NCI-H1436 (cell line): ENCODE measurements around the gene SERPINB1.
"Not testable (repeated sequence)": the region's sequence is repeated elsewhere in the genome, so short reads cannot be mapped to it uniquely, and the experiment has no call there.

ENCODE experiments used
- DNase-seq: peaks from one replicate; lab custom pipeline; 2025; lab: John Stamatoyannopoulos, UW

The SERPINB1 gene

GRCh38 chr6:2841264-2842138 is at the start of gene SERPINB1:
Gene SERPINB1, minus strand, starts transcription at chr6:2841863. Its CDS starts 1,277 bp downstream, at chr6:2840586.
- peak; percentile 41 for DNase-seq

GRCh38 chr6:2890976-2891767 is 49.5 kb upstream of the SERPINB1 start:
- no peak for DNase-seq

GRCh38 chr6:2885967-2886735 is 44.5 kb upstream of the SERPINB1 start:
- DNase-seq, result no peak

DNA sequence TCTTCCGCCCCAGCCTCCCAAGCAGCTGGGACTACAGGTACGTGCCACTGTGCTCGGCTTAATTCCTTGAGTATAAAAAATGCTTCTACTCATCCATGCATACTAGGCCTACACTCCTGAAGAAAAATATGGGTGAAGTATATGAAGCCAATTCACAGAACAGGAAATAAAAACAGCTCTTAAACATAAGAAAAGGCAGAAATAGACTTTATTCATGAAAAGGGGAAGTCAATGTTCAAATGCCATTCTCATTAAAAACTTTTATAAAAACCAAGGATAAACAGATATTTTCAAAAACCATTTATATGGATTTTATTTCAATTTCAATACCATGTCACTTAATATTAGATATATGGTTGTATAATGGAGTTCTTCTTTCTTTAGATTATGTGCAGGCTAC is 43.1 kb upstream of the SERPINB1 start:
- DNase-seq, result no peak

- DNase-seq, result no peak
Observed at GRCh38 chr6:2883673-2884072, 42.0 kb upstream of the SERPINB1 start.

GRCh38 chr6:2881423-2881822 is 39.8 kb upstream of the SERPINB1 start:
- no peak for DNase-seq

GRCh38 chr6:2880156-2880555 is 38.5 kb upstream of the SERPINB1 start:
- DNase-seq, result not testable (repeated sequence)

DNA sequence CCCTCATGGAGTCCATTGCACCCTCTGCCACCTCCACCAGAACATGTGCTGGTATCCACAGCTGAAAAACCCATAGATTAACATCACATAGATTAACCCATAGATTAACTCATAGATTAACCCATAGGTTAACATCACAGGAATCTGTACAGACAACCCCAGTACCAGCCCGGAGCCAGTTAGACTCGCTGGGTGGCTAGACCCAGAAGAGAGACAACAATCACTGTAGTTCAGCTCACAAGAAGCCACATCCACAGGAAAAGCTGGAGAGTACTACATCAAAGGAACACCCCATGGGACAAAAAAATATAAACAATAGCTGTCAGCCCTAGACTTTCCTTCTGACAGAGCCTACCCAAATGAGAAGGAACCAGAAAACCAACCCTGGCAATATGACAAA is 36.3 kb upstream of the SERPINB1 start:
- DNase-seq, result no peak

DNA sequence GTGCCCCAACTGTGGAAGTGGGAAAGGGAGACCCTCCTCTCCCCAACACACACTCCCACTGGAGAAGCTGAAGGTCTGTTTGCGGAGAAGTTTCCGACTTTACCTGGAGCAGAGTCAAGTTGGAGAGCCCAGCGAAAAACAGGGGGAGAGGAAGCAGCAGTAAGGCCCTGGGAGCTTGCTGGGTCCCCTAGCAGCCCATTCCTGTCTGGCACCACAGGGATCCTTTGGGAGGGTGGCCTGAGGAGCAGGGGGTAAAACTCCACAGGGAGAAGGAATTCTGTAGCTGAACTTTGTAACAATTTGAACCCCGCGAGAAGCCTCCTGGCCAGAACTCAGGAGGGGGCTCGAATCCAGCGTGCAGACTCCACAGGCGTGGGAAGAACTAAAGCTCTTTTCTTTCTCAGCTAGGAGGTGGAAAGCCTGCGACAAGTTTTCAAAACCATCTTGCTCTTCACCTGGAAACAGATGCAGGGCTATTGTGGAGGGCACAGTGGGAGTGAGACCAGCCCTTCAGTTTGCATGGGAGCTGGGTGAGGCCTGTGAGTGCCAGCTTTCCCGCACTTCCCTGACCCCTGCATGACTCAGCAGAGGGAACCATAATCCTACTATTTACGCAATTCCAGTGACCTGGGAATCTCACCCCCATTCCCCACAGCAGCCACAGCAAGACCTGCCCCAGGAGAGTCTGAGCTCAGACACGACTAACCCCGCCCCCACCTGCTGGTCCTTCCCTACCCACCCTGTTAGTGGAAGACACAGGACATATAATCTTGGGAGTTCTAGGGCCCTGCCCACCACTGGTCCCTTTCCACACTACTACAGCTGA is 35.6 kb upstream of the SERPINB1 start:
- DNase-seq, result no peak

GRCh38 chr6:2876210-2877056 is 34.8 kb upstream of the SERPINB1 start:
- no peak for DNase-seq

- DNase-seq, result no peak
Observed at GRCh38 chr6:2875359-2876191, 33.9 kb upstream of the SERPINB1 start.

DNA sequence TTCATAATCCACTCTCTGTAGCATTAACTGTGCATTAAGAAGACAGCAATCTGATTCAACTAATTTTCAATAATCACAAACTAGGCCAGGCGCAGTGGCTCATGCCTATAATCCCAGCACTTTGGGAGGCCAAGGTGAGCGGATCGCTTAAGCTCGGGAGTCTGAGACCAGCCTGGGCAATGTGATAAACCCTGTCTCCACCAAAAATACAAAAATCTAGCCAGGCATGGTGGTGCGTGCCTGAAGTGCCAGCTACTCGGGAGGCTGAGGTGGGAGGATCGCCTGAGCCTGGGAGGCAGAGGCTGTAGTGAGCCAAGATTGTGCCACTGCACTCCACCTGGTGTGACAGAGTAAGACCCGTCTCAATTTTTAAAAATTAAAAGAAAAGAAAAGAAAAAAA is 32.0 kb upstream of the SERPINB1 start:
- DNase-seq, result no peak

DNA sequence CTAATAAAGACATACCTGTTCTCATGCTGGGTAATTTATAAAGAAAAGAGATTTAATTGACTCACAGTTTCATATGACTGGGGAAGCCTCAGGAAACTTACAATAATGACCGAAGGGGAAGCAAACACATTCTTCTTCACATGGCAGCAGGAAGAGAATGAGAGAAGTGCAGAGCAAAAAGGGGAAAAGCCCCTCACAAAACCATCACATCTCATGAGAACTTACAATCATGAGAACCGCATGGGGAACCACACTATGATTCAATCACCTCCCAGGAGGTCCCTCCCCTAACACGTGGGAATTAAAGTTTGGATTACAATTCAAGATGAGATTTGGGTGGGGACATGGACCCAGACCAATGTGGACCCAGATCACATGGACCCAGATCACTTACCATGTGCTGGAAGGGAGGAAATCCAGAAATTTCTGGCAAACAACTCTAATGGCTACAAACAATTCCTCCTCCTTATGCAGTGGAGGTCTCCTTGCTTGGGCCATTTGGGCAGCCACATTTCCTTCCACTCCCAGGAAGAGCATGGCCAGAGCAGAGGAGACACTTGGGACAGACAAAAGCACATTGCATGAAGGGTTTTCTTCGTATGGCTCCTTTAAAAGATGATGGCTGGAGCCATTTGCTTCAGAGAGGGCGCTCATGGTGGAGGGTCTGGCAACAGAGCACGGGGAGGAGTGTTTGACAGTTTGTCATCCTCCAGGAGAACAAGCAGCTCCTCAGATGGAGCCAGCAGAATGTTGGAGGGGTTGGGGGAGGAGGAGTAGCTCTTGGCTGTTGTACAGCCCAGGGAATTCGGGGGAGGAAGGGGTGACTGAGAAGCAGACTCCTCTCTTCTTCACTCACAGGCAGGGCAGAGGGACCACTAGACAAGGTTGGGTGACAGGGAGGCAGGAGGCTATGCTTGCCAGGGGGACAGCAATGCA is 31.0 kb upstream of the SERPINB1 start:
- no peak for DNase-seq

DNA sequence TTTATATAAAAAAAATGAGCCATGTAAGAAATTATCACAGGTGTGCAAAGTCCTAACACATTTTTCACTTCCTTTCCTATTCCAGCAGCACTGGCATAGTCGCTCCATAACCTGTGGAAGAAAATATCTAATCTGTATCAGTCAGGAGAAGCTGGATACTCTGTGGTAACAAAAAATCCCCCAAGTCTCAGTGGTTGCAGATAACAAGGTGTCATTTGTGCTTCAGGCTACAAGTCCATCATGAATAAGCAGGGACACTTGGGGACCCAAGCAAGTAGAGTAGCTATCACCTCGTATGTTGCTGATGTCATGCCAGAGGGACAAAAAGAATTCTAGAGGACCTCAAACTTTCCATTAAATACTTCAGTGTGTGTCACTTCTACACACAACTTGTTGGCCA is 30.3 kb upstream of the SERPINB1 start:
- DNase-seq, result no peak

DNA sequence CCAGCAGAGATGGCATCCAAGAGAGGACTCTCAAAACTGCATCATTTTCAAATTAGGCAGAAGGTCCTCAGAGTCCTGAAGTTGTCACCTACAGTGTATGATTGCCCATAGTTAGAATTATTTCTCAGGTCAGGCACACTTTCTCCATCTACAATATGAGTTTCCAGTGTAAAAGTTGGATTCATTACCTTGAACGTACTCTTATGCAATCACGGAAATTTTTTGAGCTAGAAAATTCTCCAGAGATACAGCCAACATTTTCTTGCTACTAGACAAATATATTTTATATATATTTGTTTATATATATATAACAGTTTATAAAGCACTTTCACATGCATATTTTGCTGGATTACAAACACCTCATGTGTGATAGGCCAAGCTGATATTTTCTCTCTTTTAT is 29.4 kb upstream of the SERPINB1 start:
- no peak for DNase-seq

DNA sequence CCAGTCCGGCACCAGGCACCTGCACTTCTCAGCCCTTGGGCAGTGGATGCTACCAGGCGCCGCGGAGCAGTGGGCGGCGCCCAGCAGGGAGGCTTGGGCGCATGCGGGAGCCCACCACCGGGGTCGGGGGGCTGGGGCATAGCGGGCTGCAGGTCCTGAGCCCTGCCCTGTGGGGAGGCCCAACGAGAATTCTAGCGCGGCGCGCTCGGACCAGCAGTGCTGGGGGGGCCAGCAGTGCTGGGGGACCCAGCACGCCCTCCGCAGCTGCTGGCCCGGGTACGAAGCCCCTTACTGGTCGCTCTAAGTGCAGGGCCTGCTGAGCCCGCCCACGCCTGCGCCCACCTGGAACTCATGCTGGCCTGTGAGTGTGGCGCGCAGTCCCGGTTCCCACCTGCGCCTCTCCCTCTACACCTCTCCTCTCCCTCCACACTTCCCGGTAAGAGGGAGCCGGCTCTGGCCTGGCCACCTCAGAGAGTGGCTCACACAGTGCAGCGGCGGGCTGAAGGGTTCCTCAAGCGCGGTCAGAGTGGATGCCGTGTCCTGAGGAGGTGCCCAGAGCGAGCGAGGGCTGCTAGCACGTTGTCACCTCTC is 28.5 kb upstream of the SERPINB1 start:
- no peak for DNase-seq

DNA sequence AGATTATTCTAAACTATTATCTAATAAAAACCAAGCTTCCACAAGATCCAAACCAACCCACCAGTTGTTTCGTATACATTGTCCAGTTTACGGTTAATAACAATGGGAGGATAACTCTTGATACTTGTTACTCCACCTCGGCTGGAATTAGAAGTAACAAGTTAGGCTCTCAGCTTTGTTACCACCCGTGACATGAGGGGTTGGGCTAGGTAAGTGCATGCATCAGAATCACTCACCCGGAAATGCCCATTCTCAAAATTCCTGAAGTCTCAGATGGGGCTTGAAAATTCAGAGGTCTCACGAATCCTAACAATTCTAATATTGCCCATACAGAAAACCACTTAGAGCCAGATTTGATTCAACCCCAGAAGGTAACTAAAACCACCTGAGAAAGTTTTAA is 27.0 kb upstream of the SERPINB1 start:
- DNase-seq, result no peak
